ENCODE data around the gene AR. TPM values are rescaled to one million over a fixed set of nuclear protein-coding genes. Genes with fewer than 3 reads are reported as not detected.
A peak's percentile ranks its signal among the peaks of the same experiment; 100 is the strongest.

Gene AR
- total RNA-seq, 6 experiments from 2014 or later: 12.2 to 18.2 (median 15.5) TPM

DNA sequence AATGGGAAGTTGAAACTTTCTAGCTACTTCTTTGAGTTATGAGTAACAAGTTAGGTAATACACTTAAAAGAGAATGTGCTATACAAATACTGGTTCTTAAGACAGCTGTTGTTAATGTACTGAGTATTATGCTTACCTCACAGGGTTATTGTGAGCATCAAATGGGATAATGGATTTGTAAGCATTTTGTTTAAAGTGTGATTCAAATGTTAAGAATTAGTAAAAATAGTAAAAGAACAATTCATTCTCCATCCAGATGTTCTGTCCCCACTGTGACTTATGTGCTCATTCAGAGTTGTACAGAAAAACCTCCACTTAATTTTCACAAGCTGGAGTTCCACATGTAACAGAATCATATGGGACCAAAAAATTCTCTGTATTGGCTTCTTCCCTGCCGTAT, 63.6 kb downstream of the AR start:
- Mint-ChIP-seq H3K4me1 (ENCODE audit: low read depth) (peaks cover 62% of the 10 kb centered on the region), H3K9me3 (no peaks in the 10 kb centered on the region), H3K36me3 (ENCODE audit: low read depth) (no peaks in the 10 kb centered on the region), H3K4me3 (peak overlapping the region; percentile 79), H3K27ac (peak overlapping the region; percentile 88), H3K27me3 (ENCODE audit: insufficient read depth) (peaks cover 2% of the 10 kb centered on the region)
- DNase-seq: peak; percentile 17
- TF ChIP-seq, protein P1, sequence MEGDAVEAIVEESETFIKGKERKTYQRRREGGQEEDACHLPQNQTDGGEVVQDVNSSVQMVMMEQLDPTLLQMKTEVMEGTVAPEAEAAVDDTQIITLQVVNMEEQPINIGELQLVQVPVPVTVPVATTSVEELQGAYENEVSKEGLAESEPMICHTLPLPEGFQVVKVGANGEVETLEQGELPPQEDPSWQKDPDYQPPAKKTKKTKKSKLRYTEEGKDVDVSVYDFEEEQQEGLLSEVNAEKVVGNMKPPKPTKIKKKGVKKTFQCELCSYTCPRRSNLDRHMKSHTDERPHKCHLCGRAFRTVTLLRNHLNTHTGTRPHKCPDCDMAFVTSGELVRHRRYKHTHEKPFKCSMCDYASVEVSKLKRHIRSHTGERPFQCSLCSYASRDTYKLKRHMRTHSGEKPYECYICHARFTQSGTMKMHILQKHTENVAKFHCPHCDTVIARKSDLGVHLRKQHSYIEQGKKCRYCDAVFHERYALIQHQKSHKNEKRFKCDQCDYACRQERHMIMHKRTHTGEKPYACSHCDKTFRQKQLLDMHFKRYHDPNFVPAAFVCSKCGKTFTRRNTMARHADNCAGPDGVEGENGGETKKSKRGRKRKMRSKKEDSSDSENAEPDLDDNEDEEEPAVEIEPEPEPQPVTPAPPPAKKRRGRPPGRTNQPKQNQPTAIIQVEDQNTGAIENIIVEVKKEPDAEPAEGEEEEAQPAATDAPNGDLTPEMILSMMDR (IDR thresholded peaks at IDR 0.05): no peak

DNA sequence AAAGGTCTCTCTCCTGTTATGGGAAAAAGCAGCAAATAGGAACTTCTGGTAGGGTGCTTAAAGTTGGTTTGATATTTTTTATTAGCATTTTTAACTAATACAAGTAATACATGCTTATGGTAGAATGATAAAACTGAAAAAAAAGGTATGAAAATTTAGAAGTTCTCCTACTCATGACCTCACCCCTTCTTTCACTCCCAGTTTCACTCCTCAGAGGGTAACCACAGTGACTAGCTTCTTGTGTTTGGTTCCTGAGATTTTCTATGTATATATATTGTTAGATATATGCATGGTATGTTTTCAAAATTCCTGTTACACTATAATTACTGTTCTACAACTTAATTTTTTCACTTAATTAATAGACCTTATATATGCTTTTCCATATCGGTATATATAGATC, 66.5 kb downstream of the AR start:
- H3K36me3 Mint-ChIP-seq (ENCODE audit: low read depth): peaks cover 5% of the 10 kb centered on the region
- DNase-seq: no peak
- H3K4me1 Mint-ChIP-seq (ENCODE audit: low read depth): peaks cover 62% of the 10 kb centered on the region
- H3K4me3 Mint-ChIP-seq: no peak overlapping the region
- TF ChIP-seq, protein P1 (IDR thresholded peaks at IDR 0.05): no peak
- no peaks in the 10 kb centered on the region; the same call in none of the 2 replicates for H3K27me3 Mint-ChIP-seq (ENCODE audit: insufficient read depth)
- H3K9me3 Mint-ChIP-seq: peaks cover 5% of the 10 kb centered on the region
- H3K27ac Mint-ChIP-seq: no peak overlapping the region

DNA sequence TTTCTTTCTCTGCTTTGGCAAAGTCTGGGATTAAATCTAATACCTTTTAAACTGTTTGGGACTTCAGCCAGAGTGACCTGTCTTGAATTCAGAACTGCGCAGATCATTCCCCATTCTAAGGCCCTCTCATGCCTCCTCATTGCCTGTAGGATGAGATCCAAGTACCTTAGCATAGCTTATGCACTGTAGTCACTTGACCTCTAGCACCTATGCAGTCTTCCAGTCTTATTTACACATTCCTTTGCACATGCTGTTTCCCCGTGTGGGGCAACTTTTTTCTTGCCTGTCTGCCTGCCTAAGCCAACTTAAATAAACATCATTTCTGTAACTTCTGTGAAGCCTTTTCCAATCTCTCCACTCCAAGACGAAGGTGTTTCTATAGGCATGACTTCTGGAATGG, 68.4 kb downstream of the AR start:
- Mint-ChIP-seq H3K27me3 (ENCODE audit: insufficient read depth) (no peaks in the 10 kb centered on the region; the same call in none of the 2 replicates), H3K4me1 (ENCODE audit: low read depth) (peaks cover 51% of the 10 kb centered on the region), H3K9me3 (peaks cover 5% of the 10 kb centered on the region), H3K27ac (peak overlapping the region; percentile 92), H3K4me3 (peak overlapping the region; percentile 48), H3K36me3 (ENCODE audit: low read depth) (peaks cover 5% of the 10 kb centered on the region)
- peak; percentile 31 for DNase-seq
- TF ChIP-seq, protein P1 (IDR thresholded peaks at IDR 0.05): no peak

DNA sequence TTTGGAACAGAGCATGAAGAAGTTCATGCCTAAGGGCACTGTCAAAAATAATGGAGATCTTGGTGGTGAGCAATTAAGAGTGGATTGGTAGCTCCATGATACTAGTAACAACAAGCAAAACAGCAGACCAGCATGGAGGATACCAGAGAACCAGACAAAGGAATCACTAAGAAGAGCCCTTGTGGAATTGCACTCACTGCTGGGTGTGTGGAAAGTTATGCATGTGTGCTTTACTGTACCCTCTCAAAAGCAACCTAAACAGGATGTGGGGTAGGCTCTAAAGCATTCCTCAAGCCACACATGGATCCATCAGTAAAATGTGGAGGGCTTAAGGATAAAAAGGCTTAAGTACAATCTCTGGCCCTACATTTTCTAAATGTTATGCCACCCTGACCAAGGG, 69.5 kb downstream of the AR start:
- DNase-seq: no peak
- peak overlapping the region; percentile 92 for H3K27ac Mint-ChIP-seq

DNA sequence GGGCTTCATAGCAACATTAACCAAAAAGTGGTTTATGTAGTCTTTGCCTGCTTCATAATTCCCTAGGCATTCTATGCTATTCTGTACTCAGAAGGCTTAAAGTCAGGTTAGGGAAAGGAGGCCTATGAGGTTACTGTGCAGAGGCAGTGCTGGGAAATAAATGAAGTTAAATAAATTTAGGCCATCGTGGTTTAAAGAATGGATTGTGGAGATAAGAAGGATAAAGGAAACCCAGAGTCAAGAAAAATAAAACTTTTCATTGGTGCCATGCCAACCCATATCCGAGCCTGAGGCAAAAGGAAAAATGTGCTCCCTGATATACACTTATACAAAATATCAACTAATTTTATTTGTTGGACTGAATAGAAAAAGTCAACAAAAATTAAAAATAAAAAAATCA, 70.2 kb downstream of the AR start:
- DNase-seq: peak; percentile 1
- peak overlapping the region; percentile 36; the same call in 1 of the 2 replicates for H3K4me3 Mint-ChIP-seq
- H3K27ac Mint-ChIP-seq: peak overlapping the region; percentile 92
- H3K36me3 Mint-ChIP-seq (ENCODE audit: low read depth): peaks cover 5% of the 10 kb centered on the region
- H3K4me1 Mint-ChIP-seq (ENCODE audit: low read depth): peaks cover 57% of the 10 kb centered on the region
- no peaks in the 10 kb centered on the region; the same call in none of the 2 replicates for H3K27me3 Mint-ChIP-seq (ENCODE audit: insufficient read depth)
- H3K9me3 Mint-ChIP-seq: peaks cover 5% of the 10 kb centered on the region
- TF ChIP-seq, protein P1 (IDR thresholded peaks at IDR 0.05): no peak

More for the DNA sequence above, 69.5 kb downstream of the AR start:
- peak overlapping the region; percentile 36; the same call in 1 of the 2 replicates for H3K4me3 Mint-ChIP-seq
- peaks cover 5% of the 10 kb centered on the region for H3K9me3 Mint-ChIP-seq
- peaks cover 5% of the 10 kb centered on the region for H3K36me3 Mint-ChIP-seq (ENCODE audit: low read depth)
- H3K27me3 Mint-ChIP-seq (ENCODE audit: insufficient read depth): no peaks in the 10 kb centered on the region; the same call in none of the 2 replicates
- H3K4me1 Mint-ChIP-seq (ENCODE audit: low read depth): peaks cover 51% of the 10 kb centered on the region
- TF ChIP-seq, protein P1 (IDR thresholded peaks at IDR 0.05): no peak

Measured in HFFc6 (cell line).